GM19035 (cell line): ENCODE results near the gene ERBB4.
"Not testable (repeated sequence)": the region's sequence is repeated elsewhere in the genome, so short reads cannot be mapped to it uniquely, and the experiment has no call there.

Experiments used
- ATAC-seq: cut with Tn5 transposase; IDR thresholded peaks from one replicate; pipeline ENCODE4 v1.9.1; 2021; ENCODE audit not compliant: unreplicated experiment

ERBB4 gene

GRCh38 chr2:212227755-212228154, 310.8 kb downstream of the ERBB4 start:
- ATAC-seq: no peak

GRCh38 chr2:212226114-212226513, 312.5 kb downstream of the ERBB4 start:
- no peak for ATAC-seq

GRCh38 chr2:212223696-212224095, 314.9 kb downstream of the ERBB4 start:
- ATAC-seq: no peak

GRCh38 chr2:212213191-212213590, 325.4 kb downstream of the ERBB4 start:
- no peak for ATAC-seq

GRCh38 chr2:212208467-212208866, 330.1 kb downstream of the ERBB4 start:
- ATAC-seq: no peak

GRCh38 chr2:212197776-212198175, 340.8 kb downstream of the ERBB4 start:
- ATAC-seq: no peak

GRCh38 chr2:212195626-212196025, 343.0 kb downstream of the ERBB4 start:
- no peak for ATAC-seq

GRCh38 chr2:212194396-212194795, 344.2 kb downstream of the ERBB4 start:
- ATAC-seq: no peak

- ATAC-seq: no peak
These were observed 344.8 kb downstream of the ERBB4 start for GRCh38 chr2:212193803-212194202.

- ATAC-seq: no peak
These were observed 345.5 kb downstream of the ERBB4 start for GRCh38 chr2:212193056-212193455.

- ATAC-seq: not testable (repeated sequence)
These were observed 347.2 kb downstream of the ERBB4 start for GRCh38 chr2:212191438-212191837.

GRCh38 chr2:212186166-212186565, 352.4 kb downstream of the ERBB4 start:
- ATAC-seq: no peak

- ATAC-seq: no peak
These were observed 357.0 kb downstream of the ERBB4 start for GRCh38 chr2:212181646-212182045.

GRCh38 chr2:212180408-212181083, 358.1 kb downstream of the ERBB4 start:
- ATAC-seq: no peak

GRCh38 chr2:212177724-212178123, 360.9 kb downstream of the ERBB4 start:
- no peak for ATAC-seq

- ATAC-seq: no peak
These were observed 362.5 kb downstream of the ERBB4 start for GRCh38 chr2:212176151-212176550.

GRCh38 chr2:212173756-212174510, 364.7 kb downstream of the ERBB4 start:
- ATAC-seq: no peak

GRCh38 chr2:212173331-212173730, 365.3 kb downstream of the ERBB4 start:
- ATAC-seq: no peak

- no peak for ATAC-seq
These were observed 368.2 kb downstream of the ERBB4 start for GRCh38 chr2:212170382-212170781.

GRCh38 chr2:212158081-212158480, 380.5 kb downstream of the ERBB4 start:
- ATAC-seq: no peak

GRCh38 chr2:212157012-212157411, 381.6 kb downstream of the ERBB4 start:
- ATAC-seq: no peak

GRCh38 chr2:212156088-212156487, 382.5 kb downstream of the ERBB4 start:
- no peak for ATAC-seq

- no peak for ATAC-seq
These were observed 384.1 kb downstream of the ERBB4 start for GRCh38 chr2:212154477-212154878.
